CD4-positive, alpha-beta T cell treated with Interferon gamma for 1 hour (primary cell): ENCODE data around the gene MYO7B.

Experiments used
- DNase-seq: peaks from one replicate; pipeline ENCODE4 v3.0.0-alpha.2; 2020

MYO7B gene

DNA sequence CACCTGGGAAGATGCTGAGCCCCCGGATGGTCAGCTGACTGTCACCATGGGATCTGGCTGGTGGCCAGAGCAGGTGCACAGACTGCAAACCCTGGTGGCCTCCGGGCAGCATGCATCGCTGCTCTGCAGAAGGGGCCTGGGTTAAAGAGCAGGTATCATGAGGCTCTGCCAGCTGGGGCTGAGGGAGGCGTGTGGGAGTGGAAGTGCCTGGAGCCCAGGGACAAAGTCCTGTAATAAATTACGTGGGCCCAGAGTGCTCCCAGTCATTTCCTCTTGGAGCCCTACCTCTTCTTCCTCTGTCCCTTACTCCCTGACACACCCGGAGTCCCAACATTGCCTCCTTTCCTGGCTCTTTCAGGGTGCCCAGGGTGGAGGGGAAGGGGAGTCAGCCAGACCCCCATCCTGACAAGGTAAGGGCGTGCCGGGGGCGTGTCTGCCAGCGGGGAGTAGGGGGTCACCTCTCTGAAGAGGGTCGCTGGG is at the start of gene MYO7B:
Gene MYO7B (plus strand): TSS at position 262 of the 480 bp plus-strand sequence. CDS start 24,040 bp downstream, outside the sequence.
- DNase-seq: no peak

DNA sequence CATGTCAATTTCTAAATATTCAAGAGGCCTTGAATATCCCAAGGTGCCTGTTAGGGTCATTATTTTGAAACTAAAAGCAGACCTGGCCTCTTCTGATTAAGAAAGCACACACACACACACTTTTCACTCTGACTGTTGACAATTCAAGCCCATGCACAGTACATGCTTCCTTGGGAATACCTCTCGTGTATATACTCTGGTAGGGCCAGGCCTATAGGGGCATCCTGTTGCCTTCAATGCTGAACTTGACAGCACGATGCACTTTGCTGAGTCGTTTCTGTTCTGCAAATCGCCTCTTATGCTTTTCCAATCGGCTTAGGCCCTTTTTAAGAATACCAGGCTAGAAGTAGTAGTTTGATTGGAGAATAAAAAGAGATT is 49.8 kb upstream of the MYO7B start:
- DNase-seq: no peak

DNA sequence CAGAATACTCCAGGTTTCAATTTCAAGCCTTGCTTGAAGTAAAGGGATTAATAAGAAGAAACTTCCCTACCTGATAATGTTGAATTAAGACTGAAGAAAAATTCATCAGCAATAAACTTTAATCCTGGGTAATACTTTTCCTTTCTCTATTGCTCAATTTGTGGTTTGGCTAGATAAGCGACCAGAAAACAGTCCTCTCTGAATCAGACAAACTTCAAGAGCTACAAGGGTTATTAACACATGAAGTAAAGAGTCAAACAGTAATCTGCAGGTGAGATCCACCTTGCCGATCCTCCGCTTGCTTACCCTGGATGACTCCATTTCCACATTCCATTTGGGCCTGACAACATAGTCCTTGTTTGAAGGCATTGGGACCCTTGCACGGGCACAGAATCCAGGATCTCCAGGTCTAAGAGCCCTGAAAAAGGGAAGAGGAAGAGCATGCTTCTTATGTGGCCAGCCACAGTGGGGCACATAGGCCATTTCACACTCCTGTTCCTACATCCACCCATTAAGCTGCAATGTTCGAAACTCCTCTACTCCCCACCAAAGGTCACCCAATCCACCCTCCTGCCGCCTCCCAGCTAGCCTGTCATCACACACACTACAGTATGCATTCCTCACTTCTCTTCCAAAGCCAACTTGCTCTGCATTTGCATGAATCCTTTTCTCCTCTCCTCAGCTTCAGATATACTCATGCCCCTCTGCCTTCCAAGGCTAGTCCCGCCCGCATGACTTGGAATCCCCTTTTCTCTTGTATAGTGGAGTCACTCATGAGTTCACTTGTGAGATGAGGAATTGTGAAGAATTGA is 49.0 kb upstream of the MYO7B start:
- DNase-seq: no peak

DNA sequence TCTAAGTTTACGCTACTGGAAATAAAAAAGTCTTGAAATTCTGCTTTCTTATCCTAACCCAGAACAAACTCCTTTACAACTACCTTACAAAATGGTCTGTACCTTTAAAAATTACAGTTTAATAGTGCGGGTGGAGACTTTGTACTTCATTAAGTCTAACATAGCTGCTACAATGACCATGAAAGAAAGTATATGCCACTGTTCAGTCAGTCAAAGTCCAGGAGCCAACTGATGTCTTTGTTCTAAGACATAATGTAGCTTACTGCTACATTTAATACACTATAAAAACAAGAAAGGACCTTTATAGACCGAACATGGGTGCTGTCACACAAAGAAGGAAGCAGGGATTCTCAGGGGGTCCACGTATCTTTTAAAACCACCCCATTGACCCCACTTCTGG is 45.2 kb upstream of the MYO7B start:
- DNase-seq: no peak

DNA sequence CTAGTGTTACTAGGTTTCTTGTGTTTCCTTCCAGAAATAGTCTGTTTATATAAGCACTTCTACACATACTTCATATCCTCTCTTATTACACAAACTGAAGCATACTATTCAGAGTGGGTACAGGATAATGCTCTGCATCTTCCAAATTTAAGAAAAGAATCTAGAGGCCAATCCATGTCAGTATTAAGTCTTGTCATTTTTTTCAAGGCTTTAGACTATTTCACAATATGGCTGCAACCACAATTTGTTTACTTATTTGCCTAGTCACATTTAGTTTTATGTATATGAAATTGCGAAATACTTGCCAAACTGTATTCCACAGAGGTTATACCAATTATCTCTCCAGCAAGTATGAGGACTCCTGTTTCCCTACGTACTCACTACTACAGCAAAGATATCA is 37.1 kb upstream of the MYO7B start:
- DNase-seq: no peak

DNA sequence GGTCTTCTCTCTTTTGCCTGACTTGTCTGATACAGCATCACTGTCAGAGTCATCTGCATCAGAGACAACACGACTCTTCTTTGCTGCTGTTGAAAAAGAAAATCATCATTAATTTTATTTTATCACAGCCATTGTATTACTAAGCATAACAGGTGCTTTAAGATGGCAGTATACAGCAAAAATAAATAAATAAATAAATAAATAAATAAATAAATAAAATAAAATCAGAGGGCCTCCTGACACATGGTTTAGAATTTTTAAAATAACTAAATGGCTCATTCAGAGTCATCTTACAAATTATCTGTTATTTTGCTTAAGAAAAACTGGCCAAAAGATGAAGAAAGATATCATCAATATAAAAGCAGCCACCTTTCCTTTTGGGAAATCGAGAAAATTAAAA is 32.0 kb upstream of the MYO7B start:
- DNase-seq: no peak

DNA sequence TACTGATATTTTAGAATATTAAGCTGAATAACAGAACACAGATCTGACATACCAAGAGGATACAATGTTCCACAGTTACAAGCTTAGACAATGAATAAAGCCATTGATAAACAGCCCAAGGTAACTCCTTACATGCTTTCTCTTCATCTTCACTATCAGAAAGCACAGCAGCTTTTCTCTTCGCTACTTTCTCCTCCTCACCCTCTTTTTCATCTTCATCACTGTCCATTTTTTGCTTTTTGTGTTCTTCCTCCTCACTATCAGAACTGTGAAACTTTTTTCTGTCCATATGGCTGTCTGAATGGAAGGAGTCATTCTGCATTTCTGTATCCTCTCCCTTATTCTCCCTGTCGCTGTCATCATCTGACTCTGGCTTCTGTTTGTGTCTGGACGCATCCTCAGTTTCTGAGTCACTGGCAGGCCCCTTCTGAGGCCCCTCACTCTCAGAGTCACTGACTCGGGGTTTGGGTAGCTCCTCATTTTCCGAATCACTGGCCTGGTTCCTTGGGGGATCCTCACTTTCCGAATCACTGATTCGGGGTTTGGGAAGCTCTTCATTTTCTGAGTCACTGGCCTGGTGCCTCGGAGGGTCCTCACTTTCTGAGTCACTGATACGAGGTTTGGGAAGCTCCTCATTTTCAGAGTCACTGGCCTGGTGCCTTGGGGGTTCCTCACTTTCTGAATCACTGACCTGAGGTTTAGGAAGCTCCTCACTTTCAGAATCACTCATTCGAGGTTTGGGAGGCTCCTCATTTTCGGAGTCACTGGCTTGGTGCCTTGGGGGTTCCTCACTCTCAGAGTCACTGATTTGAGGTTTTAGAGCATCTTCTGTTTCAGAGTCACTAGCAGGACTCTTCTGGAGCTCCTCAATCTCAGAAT is 30.7 kb upstream of the MYO7B start:
- no peak for DNase-seq

DNA sequence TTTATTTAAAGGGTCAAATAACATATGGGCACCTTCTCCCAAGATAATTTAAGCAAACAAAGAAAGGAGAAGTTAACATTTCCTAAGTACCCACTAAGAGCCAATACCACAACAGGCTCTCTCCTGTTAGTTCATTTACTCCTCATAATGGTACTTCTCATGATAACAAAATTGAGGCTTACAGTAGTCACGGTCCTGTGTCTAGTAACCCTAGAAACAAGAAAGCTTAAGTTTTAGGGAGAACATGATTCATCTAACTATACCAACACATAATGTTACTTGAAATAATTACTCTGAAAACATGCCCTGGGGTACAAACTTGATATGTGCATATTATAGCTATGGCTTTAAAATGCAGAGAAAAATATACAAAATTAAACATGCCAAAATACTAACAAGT is 29.0 kb upstream of the MYO7B start:
- DNase-seq: no peak

DNA sequence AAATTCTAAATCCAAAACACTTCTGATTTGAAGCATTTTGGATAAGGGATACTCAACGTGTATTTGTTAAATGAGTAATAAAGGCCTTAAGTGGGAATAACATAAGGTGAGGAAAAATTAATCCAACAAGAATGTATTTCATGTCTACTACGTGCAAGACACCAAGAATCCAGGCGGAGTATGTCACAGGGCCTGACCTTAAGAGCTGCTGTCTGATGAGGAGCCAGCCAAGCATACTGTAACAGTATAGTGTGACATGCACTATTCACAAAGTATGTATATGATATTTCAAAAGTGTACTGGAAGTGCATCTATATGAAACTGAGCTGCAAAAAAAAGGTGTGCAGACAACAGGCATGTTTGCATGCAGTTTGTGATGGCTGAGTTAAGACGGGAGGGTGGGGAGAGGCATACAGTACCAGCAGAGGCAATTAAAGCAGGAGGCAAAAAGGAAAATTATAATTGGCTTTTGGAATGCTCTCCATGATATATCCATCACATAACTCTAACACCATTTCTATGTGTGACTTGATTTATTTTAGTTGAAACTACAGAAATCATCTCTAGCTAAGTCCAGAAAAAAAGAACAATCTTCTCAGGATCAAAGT is 27.4 kb upstream of the MYO7B start:
- DNase-seq: no peak

DNA sequence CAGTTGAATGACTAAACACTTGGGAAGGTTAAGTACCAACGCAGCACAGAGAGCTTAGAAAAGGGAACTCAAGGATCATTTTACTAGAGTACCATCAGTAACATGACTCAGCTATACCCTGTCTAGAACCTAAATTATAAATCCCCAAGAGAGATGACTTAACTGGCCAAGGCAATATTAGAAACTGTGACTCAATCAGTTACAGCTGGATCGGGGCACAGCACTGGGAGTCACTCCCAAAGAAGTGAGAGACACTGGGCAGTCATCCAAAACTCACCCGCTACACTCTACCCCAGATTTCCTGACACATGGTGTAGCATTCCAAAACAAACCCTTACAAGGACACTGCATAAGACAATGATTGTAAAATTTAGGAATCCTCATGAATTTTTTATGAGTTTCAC is 26.9 kb upstream of the MYO7B start:
- no peak for DNase-seq

DNA sequence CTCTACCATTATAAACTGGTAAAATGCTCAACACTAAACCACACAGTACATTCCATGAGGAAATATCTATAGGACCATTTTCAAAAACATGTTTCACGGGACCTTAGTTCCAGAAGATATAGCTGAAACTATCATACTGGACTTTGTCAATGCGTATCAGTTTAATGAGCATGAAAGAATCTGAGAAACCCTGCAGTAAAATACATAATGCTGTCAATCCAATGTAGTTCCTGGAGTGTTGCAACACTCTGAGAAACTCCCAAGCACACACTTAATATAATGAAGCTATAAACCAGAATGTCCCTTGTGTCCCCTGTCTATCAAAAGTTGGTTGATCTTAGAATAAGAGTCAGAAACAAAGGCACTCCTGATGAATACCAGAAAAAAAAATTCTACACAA is 25.4 kb upstream of the MYO7B start:
- no peak for DNase-seq

DNA sequence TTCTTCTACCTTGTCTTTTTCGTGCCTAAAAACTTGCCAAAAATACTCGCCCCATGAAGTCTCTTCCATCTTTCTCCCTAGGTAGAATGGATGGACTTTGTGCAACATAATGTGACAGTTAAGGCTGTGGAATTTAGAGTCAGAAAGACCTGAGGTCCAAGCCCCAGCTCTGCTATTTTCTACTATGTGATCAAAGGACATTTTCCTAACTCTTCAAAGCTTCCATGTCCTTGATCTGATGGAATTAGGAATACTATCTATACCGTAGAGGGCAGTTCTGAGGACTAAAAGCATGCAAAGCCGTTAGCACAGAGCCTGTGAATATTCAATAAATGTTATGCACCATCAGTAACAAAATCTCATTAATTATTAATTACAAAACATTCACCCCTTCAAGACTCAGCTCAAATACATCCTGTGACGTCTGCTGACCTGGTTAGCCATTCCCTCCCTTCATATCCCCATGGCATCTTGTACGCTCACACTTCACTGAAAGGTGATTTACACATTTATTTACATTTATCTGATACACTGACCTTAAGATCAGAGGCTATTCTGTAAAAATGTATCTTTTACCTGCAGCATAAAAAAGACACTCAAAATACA is 24.3 kb upstream of the MYO7B start:
- DNase-seq: no peak

DNA sequence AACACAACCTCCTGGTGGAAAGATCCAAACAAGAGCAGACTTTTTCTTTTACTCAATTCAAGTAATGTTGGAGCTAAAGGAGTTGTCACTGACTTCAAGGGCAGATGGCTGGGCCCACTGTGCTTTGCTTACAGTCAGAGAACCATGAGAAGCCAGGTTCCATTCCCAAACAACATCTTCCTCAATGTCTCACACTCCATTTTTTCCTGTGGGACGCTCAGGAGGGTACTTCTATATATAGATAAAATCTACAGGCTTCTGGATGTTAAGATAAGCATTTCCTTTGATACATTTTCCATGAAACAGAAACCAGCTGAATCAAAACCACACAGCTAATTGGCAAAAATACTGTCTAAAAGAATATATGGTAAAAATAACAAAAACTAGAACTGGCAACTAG is 23.6 kb upstream of the MYO7B start:
- DNase-seq: no peak

DNA sequence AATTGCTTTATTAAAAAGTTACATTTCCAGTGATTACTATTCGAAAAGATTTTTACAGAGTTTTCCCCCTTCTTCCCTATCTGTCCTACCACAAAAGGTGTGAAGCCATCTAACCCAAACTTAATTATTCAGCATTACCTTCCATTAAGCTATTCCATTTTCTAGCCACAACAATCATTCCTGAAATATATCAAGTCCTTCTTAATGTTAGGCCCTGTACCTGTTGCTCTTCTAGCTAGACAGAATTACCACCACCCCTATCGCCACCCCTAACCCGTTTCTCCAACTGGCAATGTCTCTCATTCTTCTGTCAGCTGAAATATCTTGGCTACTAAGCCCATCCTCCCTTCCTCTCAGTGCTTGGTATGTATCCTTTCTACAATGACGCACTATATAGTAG is 23.1 kb upstream of the MYO7B start:
- DNase-seq: no peak

DNA sequence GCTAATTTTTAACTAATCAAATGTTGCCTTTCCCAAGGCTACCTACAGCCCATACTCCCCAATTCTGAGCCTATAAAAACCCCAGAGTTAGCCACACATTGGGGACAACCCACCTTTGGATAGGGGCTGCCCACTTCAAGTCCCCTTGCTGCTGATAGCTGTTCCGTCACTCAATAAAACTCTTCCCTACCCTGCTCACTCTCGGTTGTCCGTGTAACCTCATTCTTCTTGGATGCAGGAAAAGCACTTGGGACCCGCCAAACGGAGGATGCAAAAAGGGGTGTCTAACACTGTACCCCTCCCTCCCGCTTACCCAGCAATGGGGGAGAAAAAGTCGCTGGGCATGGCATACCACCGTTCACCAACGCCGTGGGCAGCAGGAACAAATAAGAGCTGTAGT is 21.4 kb upstream of the MYO7B start:
- DNase-seq: no peak

DNA sequence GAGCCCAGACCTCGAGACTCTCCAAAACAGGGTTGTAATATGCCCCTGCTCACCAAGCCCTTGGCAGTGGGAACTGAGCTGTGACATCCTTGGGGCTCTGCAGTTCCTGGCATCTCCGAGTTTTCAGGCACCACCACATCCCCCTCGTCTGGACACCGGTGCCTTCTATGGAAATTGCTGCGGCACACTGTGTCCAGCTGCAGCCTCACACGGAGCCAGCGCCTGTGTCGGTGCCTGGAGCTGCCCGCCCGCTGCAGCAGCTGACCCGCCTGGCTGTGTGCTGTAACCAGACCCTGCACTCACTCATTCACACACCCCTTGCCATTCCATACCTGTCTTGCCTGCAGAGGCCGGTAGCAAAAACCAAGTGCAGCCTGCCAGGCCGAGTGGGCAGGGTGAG is 21.0 kb upstream of the MYO7B start:
- DNase-seq: no peak

DNA sequence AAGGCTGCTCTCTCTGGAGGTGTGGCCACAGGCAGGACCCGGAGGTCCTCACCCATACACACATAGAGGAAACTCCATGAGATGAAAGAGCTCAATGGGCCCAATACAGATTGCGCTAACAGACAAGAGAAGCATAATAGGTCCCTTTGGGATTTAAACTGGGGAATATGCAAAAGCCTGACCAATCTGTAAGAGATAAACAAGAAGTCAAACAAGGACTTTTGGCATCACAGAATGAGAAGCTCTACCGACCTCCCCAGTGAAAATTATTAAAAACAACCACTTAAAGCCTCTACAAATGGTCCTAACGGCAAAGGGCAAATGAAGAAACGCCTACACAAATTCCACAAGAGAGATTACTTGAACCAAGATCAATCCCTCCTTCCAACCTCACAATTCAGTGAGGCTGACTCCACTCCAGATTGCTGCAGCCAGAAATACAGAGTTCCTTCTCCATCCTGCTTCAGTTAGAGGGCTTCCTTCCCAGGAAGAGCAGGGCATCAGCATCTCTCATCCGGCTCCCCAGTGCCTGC is 20.0 kb upstream of the MYO7B start:
- no peak for DNase-seq

DNA sequence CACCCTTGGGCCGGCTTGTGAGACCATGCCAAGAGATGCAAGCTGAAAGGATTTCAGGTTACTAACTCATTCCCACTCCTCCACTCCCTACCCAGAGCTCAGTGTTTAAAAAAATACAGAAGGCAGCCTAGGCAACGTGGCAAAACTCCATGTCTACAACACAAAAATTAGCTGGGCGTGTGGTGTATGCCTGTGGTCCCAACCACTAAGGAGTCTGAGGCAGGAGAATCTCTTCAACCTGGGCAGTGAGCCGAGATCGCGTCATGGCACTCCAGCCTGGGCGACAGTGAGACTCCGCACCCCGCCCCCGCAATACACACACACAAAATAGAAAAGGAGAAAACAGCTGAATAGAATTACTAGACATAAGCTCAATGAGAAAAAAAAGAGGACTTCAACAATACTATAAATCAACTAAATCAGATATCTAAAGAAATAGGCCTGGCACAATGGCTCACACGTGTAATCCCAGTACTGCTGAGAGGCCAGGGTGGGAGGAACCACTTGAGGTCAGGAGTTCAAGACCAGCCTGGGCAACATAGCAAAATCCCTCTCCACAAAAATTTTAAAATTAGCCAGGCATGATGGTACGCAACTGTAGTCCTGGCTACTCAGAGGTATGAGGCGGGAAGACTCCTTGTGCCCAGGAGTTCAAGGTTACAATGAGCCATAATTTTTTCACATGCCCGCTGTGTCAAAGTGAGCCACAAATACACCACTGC is 19.3 kb upstream of the MYO7B start:
- DNase-seq: no peak

DNA sequence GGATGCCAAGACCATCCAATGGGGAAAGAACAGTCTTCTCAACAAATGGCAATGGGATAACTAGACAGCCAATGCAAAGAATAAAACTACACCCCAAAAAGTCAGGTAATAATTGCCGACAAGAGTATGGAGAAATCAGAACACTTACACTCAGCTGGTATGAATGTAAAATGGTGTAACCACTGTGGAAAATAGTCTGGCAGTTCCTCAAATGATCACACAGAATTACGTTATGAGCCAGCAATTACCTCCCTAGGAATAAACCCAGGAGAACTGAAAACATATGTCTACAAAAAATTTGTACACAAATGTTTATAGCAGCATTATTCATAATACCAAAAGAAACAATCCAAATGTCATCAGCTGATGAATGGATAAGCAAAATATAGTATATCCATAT is 18.0 kb upstream of the MYO7B start:
- DNase-seq: no peak

DNA sequence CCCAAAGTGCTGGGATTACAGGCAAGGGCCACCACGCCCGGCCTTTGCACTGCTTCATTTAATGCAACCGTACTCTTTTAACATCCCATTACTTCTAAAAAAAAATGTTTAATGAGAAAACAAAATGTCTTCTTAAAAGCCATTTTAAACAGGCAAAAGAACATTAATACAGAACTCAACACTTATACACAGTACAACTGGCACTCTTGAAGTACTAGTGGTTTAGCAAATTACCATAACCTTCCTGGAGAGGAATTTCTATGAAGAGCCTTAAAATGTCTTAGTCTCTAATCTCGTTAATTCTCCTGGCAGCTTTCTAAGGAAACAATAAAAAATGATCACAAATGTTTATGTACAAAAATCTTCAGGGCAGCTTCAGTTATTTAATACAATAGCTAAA is 15.1 kb upstream of the MYO7B start:
- no peak for DNase-seq

DNA sequence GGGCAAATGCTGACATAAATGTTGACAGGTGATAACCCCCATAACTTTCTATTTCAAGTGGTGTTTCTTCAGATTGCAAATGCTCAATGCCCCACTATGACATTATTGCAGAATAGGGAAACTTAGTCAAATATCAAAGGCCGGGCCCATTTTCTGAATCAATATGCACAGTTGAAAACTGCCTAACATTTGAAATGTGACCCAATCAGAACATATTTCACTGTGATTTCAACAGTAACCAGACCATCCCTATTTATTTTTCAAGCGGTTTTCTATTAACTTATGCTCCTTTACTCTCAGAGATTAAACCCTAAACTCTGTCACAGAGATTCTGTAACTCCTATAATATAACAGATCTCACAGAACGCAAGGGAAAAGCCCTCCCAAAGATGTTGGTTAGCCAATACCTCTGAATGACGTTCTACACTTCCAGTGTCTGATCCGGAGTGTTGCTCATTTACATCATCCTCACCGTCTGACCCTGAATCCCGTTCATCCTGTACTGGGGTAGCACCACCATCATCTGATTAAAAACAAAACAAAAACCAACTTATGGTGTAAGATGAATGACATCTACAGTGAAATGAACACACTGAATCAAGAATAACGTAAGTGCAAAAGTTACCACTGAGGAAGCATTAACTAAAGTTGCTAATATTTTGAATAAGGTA is 12.1 kb upstream of the MYO7B start:
- DNase-seq: no peak
